Liver (tissue), 9 donors: ENCODE measurements around the gene LRRC37A3. TPM values are rescaled to one million over a fixed set of nuclear protein-coding genes. Genes with fewer than 3 reads are reported as not detected.
A peak's percentile ranks its signal among the peaks of the same experiment; 100 is the strongest.
"Not testable (repeated sequence)": the region's sequence is repeated elsewhere in the genome, so short reads cannot be mapped to it uniquely, and the experiment has no call there.

ENCODE experiments used
- DNase-seq: peaks from one replicate; pipeline ENCODE4 v3.0.0-alpha.2; 2017; ENCODE audit warnings: low spot score
- H3K27ac ChIP-seq, 2 donors: one replicate each; pipeline ENCODE4 v1.7.0; 2013; ENCODE audit warnings: inconsistent platforms in 2 of 2, low read length in 2 of 2, control low read depth in 1 of 2, low read depth in 1 of 2, mild to moderate bottlenecking in 1 of 2
- H3K27me3 ChIP-seq, 4 donors: one replicate each; pipeline versions ENCODE4 v1.6.1 to v1.7.0; 2013; ENCODE audit warnings: low read length in 3 of 4, inconsistent platforms in 1 of 4, mild to moderate bottlenecking in 1 of 4, moderate library complexity in 1 of 4; ENCODE audit not compliant: control insufficient read depth in 4 of 4, insufficient read depth in 4 of 4
- H3K36me3 ChIP-seq, 4 donors: one replicate each; pipeline versions ENCODE4 v1.6.1 to v1.7.0; 2013; ENCODE audit warnings: low read length in 3 of 4, mild to moderate bottlenecking in 3 of 4, low read depth in 1 of 4, moderate library complexity in 1 of 4; ENCODE audit not compliant: control insufficient read depth in 4 of 4, insufficient read depth in 3 of 4
- H3K4me1 ChIP-seq, 4 donors: one replicate each; pipeline versions ENCODE4 v1.6.1 to v1.7.0; 2013; ENCODE audit warnings: low read length in 3 of 4, mild to moderate bottlenecking in 3 of 4, moderate library complexity in 1 of 4; ENCODE audit not compliant: control insufficient read depth in 4 of 4, insufficient read depth in 4 of 4
- H3K4me3 ChIP-seq, 3 donors: one replicate each; pipeline versions ENCODE4 v1.6.1 to v1.7.0; 2013; ENCODE audit warnings: low read length in 3 of 3, control low read depth in 1 of 3, low read depth in 1 of 3, mild to moderate bottlenecking in 1 of 3
- H3K9ac ChIP-seq, 2 donors: one replicate each; pipeline ENCODE4 v1.7.0; 2013; ENCODE audit warnings: low read length in 2 of 2, mild to moderate bottlenecking in 2 of 2, moderate library complexity in 2 of 2, control low read depth in 1 of 2, low read depth in 1 of 2
- H3K9me3 ChIP-seq, 4 donors: one replicate each; pipeline versions ENCODE4 v1.6.1 to v1.7.0; 2013; ENCODE audit warnings: low read length in 3 of 4; ENCODE audit not compliant: control insufficient read depth in 4 of 4
- ATF3 ChIP-seq: IDR thresholded peaks from 2 replicates; pipeline ENCODE4 v1.6.1; 2016; ENCODE audit warnings: antibody characterized with exemption
- CTCF ChIP-seq: fragments of 150-350 bp; IDR thresholded peaks from 2 replicates; pipeline ENCODE4 v1.5.1; 2017; ENCODE audit warnings: improper control_type of control experiment, low read depth, low read length; ENCODE audit not compliant: missing input control
- EGR1 ChIP-seq, 2 donors: IDR thresholded peaks; 2 replicates each; pipeline ENCODE4 v1.6.1; 2016 to 2018; ENCODE audit warnings: antibody characterized with exemption in 2 of 2, low read depth in 2 of 2
- FOXA1 ChIP-seq: IDR thresholded peaks from 2 replicates; pipeline ENCODE4 v1.6.1; 2016; ENCODE audit warnings: antibody characterized with exemption
- FOXA2 ChIP-seq: IDR thresholded peaks from 2 replicates; pipeline ENCODE4 v1.6.1; 2016; ENCODE audit warnings: antibody characterized with exemption
- HNF4A ChIP-seq, 2 donors: conservative IDR thresholded peaks; 2 replicates each; pipeline ENCODE4 v1.6.1; 2016; ENCODE audit warnings: antibody characterized with exemption in 2 of 2, mild to moderate bottlenecking in 2 of 2
- HNF4G ChIP-seq: IDR thresholded peaks from 2 replicates; pipeline ENCODE4 v1.6.1; 2016; ENCODE audit warnings: antibody characterized with exemption
- JUND ChIP-seq, 2 donors: IDR thresholded peaks; 2 replicates each; pipeline ENCODE4 v1.6.1; 2016; ENCODE audit warnings: antibody characterized with exemption in 2 of 2
- MAX ChIP-seq: IDR thresholded peaks from 2 replicates; pipeline ENCODE4 v1.6.1; 2016; ENCODE audit warnings: antibody characterized with exemption
- NR2F2 ChIP-seq: IDR thresholded peaks from 2 replicates; pipeline ENCODE4 v1.6.1; 2016; ENCODE audit warnings: antibody characterized with exemption
- REST ChIP-seq: IDR thresholded peaks from 2 replicates; pipeline ENCODE4 v1.6.1; 2016; ENCODE audit warnings: antibody characterized with exemption, mild to moderate bottlenecking
- RXRA ChIP-seq, 2 donors: IDR thresholded peaks; 2 replicates each; pipeline ENCODE4 v1.6.1; 2017 to 2018; ENCODE audit warnings: antibody characterized with exemption in 2 of 2, mild to moderate bottlenecking in 1 of 2
- SP1 ChIP-seq: IDR thresholded peaks from 2 replicates; pipeline ENCODE4 v1.6.1; 2018; ENCODE audit warnings: antibody characterized with exemption, mild to moderate bottlenecking
- TAF1 ChIP-seq: conservative IDR thresholded peaks from 2 replicates; pipeline ENCODE4 v1.6.1; 2016; ENCODE audit warnings: antibody characterized with exemption, mild to moderate bottlenecking
- YY1 ChIP-seq: IDR thresholded peaks from 2 replicates; pipeline ENCODE4 v1.6.1; 2016; ENCODE audit warnings: antibody characterized with exemption, mild to moderate bottlenecking
- ZBTB33 ChIP-seq: IDR thresholded peaks from 2 replicates; pipeline ENCODE4 v1.6.1; 2016; ENCODE audit warnings: antibody characterized with exemption
- WGBS: extraction: QIAGEN DNeasy Blood & Tissue Kit; methylation state at CpG from one replicate; pipeline ENCODE4 v1.1.7; 2013; 5-methylcytosine and 5-hydroxymethylcytosine counted together
- polyA plus RNA-seq, 2 donors: library from polyadenylated mRNA; stranded (reverse) in 1 of 2; unstranded in 1 of 2; fragments of 200-250 nt in 1 of 2; fragments of >200 nt in 1 of 2; fragmentation: Nextera tagmentation in 1 of 2; extraction: Ambion mirVana in 1 of 2; gene quantifications; one replicate each; pipeline versions ENCODE4 v1.2.1 to v1.2.3, GENCODE V29; 2013 to 2015
- total RNA-seq, 2 donors: library from RNA; depleted of rRNA; stranded (reverse); fragments of >200 nt; gene quantifications; one replicate each; pipeline ENCODE4 v1.2.3, GENCODE V29; 2014
- donor health status: healthy.
- donor health status: healthy.
- donor health status: healthy.
- donor health status: healthy.
- donor health status: healthy.

LRRC37A3 gene
- total and polyA plus RNA-seq, 4 donors = 0.46 to 4.5 (median 3.0) TPM

GRCh38 chr17:64920026-64920418 is 744 bp upstream of the LRRC37A3 start:
- H3K36me3 ChIP-seq = peaks cover 0 to 1% (median 0%) of the 10 kb centered on the region in 4 donors
- DNase-seq = peak; percentile 48
- no peaks in the 10 kb centered on the region for H3K27me3 ChIP-seq
- H3K27ac ChIP-seq = peak overlapping the region in 1 of 2 donors; percentile 82
- no peaks in the 10 kb centered on the region for H3K9me3 ChIP-seq
- H3K9ac ChIP-seq = no peak overlapping the region
- H3K4me1 ChIP-seq = peaks cover 0 to 7% (median 3%) of the 10 kb centered on the region in 4 donors
- TF ChIP-seq EGR1 (IDR thresholded peaks at IDR 0.05; ENCODE audit: low read depth in 2 of 2) = no peak
- no peak for TF ChIP-seq HNF4A (conservative IDR thresholded peaks at IDR 0.05)
- TF ChIP-seq HNF4G = no peak
- TF ChIP-seq NR2F2 = no peak
- TF ChIP-seq ATF3 = no peak
- no peak for TF ChIP-seq SP1
- no peak for TF ChIP-seq JUND (IDR thresholded peaks at IDR 0.05)
- TF ChIP-seq RXRA (IDR thresholded peaks at IDR 0.05) = no peak
- no peak for TF ChIP-seq REST
- TF ChIP-seq FOXA1 = no peak
- no peak for TF ChIP-seq MAX
- TF ChIP-seq ZBTB33 = no peak
- TF ChIP-seq FOXA2 = no peak
- no peak for TF ChIP-seq CTCF
- TF ChIP-seq YY1 = no peak
- no peak for TF ChIP-seq TAF1
- 86% methylated on average over 9 of the region's 9 CpGs for WGBS
- peak overlapping the region in 1 of 3 donors; percentile 69 for H3K4me3 ChIP-seq

GRCh38 chr17:64918842-64919288 is 413 bp downstream of the LRRC37A3 start:
- 1% methylated on average over 47 of the region's 47 CpGs for WGBS
- not testable (repeated sequence) for H3K4me1 ChIP-seq, H3K9me3 ChIP-seq, H3K9ac ChIP-seq, H3K36me3 ChIP-seq, H3K27me3 ChIP-seq
- Histone ChIP-seq H3K27ac (peak overlapping the region; percentile 82 to 87), H3K4me3 (peak overlapping the region in 2 of 3 donors; percentile 45 to 69)
- peak; percentile 72 for DNase-seq

GRCh38 chr17:64917540-64917939 is 1.7 kb downstream of the LRRC37A3 start:
- not testable (repeated sequence) for H3K4me1 ChIP-seq, H3K9me3 ChIP-seq, H3K27ac ChIP-seq, H3K9ac ChIP-seq, H3K36me3 ChIP-seq, H3K4me3 ChIP-seq, DNase-seq, H3K27me3 ChIP-seq
- 96% methylated on average over 13 of the region's 16 CpGs for WGBS

GRCh38 chr17:64915244-64915643 is 4.0 kb downstream of the LRRC37A3 start:
- H3K9me3 ChIP-seq, H3K9ac ChIP-seq, H3K4me1 ChIP-seq, H3K4me3 ChIP-seq, DNase-seq, H3K36me3 ChIP-seq, H3K27ac ChIP-seq, H3K27me3 ChIP-seq: not testable (repeated sequence)
- 84% methylated on average over 1 of the region's 1 CpG for WGBS
